Osteocyte (in vitro differentiated cells): ENCODE measurements around the gene GPD1L. TPM values are rescaled to one million over a fixed set of nuclear protein-coding genes. Genes with fewer than 3 reads are reported as not detected.

Experiments
- DNase-seq: peaks from one replicate; pipeline ENCODE4 v3.0.0; 2021; ENCODE audit warnings: mixed read lengths; ENCODE audit not compliant: unreplicated experiment; ENCODE audit errors: extremely low spot score
- H3K27ac Mint-ChIP-seq: one replicate; pipeline ENCODE4 v1.8.0; 2021; ENCODE audit warnings: mild to moderate bottlenecking, mixed read lengths; ENCODE audit not compliant: unreplicated experiment
- H3K27me3 Mint-ChIP-seq: one replicate; pipeline ENCODE4 v1.8.0; 2021; ENCODE audit warnings: mixed read lengths; ENCODE audit not compliant: unreplicated experiment
- H3K36me3 Mint-ChIP-seq: one replicate; pipeline ENCODE4 v1.8.0; 2021; ENCODE audit warnings: mixed read lengths; ENCODE audit not compliant: unreplicated experiment
- H3K4me1 Mint-ChIP-seq: one replicate; pipeline ENCODE4 v1.8.0; 2021; ENCODE audit warnings: mixed read lengths; ENCODE audit not compliant: unreplicated experiment
- H3K4me3 Mint-ChIP-seq: one replicate; pipeline ENCODE4 v1.8.0; 2021; ENCODE audit warnings: mild to moderate bottlenecking, moderate library complexity, mixed read lengths; ENCODE audit not compliant: unreplicated experiment
- H3K9me3 Mint-ChIP-seq: one replicate; pipeline ENCODE4 v1.8.0; 2021; ENCODE audit warnings: mixed read lengths; ENCODE audit not compliant: unreplicated experiment
- CTCF ChIP-seq: fragments of 200-600 bp; sonication (generic); IDR thresholded peaks from 2 replicates; pipeline ENCODE4 v1.5.0; 2021; ENCODE audit warnings: antibody characterized with exemption, mild to moderate bottlenecking, moderate library complexity
- total RNA-seq: library from RNA; stranded (reverse); gene quantifications from 2 replicates; pipeline ENCODE4 v1.2.1, GENCODE V29; 2021

The GPD1L gene
- total RNA-seq, 1 donor from 2014 or later: 9.1 TPM

GRCh38 chr3:32126305-32127015, 20.0 kb downstream of the GPD1L start:
- H3K4me3 Mint-ChIP-seq: no peak overlapping the region
- H3K4me1 Mint-ChIP-seq: peaks cover 18% of the 10 kb centered on the region
- peaks cover 2% of the 10 kb centered on the region for H3K36me3 Mint-ChIP-seq
- no peaks in the 10 kb centered on the region for H3K9me3 Mint-ChIP-seq
- H3K27ac Mint-ChIP-seq: no peak overlapping the region
- DNase-seq: no peak
- no peaks in the 10 kb centered on the region for H3K27me3 Mint-ChIP-seq
- TF ChIP-seq CTCF: no peak

- no peak for DNase-seq
- no peaks in the 10 kb centered on the region for H3K27me3 Mint-ChIP-seq
- H3K4me1 Mint-ChIP-seq: peaks cover 18% of the 10 kb centered on the region
- H3K4me3 Mint-ChIP-seq: no peak overlapping the region
- H3K9me3 Mint-ChIP-seq: no peaks in the 10 kb centered on the region
- TF ChIP-seq CTCF: no peak
- H3K36me3 Mint-ChIP-seq: peaks cover 2% of the 10 kb centered on the region
- H3K27ac Mint-ChIP-seq: no peak overlapping the region
These were observed 20.9 kb downstream of the GPD1L start for GRCh38 chr3:32127219-32127826.

GRCh38 chr3:32128936-32129335, 22.5 kb downstream of the GPD1L start:
- Mint-ChIP-seq H3K4me1 (peaks cover 18% of the 10 kb centered on the region), H3K36me3 (peaks cover 2% of the 10 kb centered on the region)

GRCh38 chr3:32129832-32130231, 23.4 kb downstream of the GPD1L start:
- Mint-ChIP-seq H3K36me3 (peaks cover 4% of the 10 kb centered on the region), H3K9me3 (no peaks in the 10 kb centered on the region), H3K4me1 (peaks cover 18% of the 10 kb centered on the region), H3K27ac (no peak overlapping the region), H3K4me3 (no peak overlapping the region), H3K27me3 (no peaks in the 10 kb centered on the region)
- TF ChIP-seq CTCF: no peak
- DNase-seq: no peak

More at GRCh38 chr3:32128936-32129335, 22.5 kb downstream of the GPD1L start:
- no peaks in the 10 kb centered on the region for H3K27me3 Mint-ChIP-seq
- no peak for DNase-seq
- H3K9me3 Mint-ChIP-seq: no peaks in the 10 kb centered on the region
- no peak overlapping the region for H3K4me3 Mint-ChIP-seq
- TF ChIP-seq CTCF: no peak
- H3K27ac Mint-ChIP-seq: no peak overlapping the region

GRCh38 chr3:32132121-32132520, 25.7 kb downstream of the GPD1L start:
- no peak overlapping the region for H3K27ac Mint-ChIP-seq
- H3K9me3 Mint-ChIP-seq: no peaks in the 10 kb centered on the region
- H3K4me1 Mint-ChIP-seq: peaks cover 16% of the 10 kb centered on the region

More at GRCh38 chr3:32132121-32132520, 25.7 kb downstream of the GPD1L start:
- no peaks in the 10 kb centered on the region for H3K27me3 Mint-ChIP-seq
- H3K36me3 Mint-ChIP-seq: peaks cover 4% of the 10 kb centered on the region
- TF ChIP-seq CTCF: no peak
- no peak overlapping the region for H3K4me3 Mint-ChIP-seq
- DNase-seq: no peak
